Panc1 (cell line): ENCODE measurements around the gene EID3. TPM values are rescaled to one million over a fixed set of nuclear protein-coding genes. Genes with fewer than 3 reads are reported as not detected.

ENCODE experiments used
- ATAC-seq: fragments of 200-7000 bp; cut with Tn5 transposase; 2 replicates; pipeline ENCODE4 v1.9.1; 2020; ENCODE audit warnings: mild to moderate bottlenecking, moderate library complexity
- BruUV-seq: library from RNA; stranded (reverse); fragments of 400-500 nt; replicated peaks from 2 replicates; lab custom pipeline; 2021; lab: Mats Ljungman, UMichigan
- CTCF ChIA-PET: fragments of 300-600 bp; sonication (Branson Sonifier 250); formaldehyde crosslinking; loops from one replicate; lab custom pipeline; 2022; ENCODE audit warnings: antibody characterized with exemption; lab: Charles Lee
- POLR2A ChIA-PET: fragments of 300-600 bp; sonication (Branson Sonifier 250); formaldehyde crosslinking; loops from one replicate; lab custom pipeline; 2022; ENCODE audit warnings: antibody characterized with exemption; lab: Charles Lee
- DNase-seq: peaks from one replicate; pipeline ENCODE4 v3.0.0-alpha.2; 2010; ENCODE audit warnings: low read depth, low spot score
- H3K27ac ChIP-seq: 2 replicates; pipeline ENCODE4 v1.5.1; 2011; ENCODE audit warnings: mild to moderate bottlenecking, low read length, inconsistent platforms
- H3K27me3 ChIP-seq: fragments of 200-500 bp; sonication (Bioruptor generic); 2 replicates; pipeline ENCODE4 v1.6.0; 2014; ENCODE audit warnings: low read length, inconsistent platforms; ENCODE audit not compliant: control insufficient read depth, insufficient read depth
- H3K36me3 ChIP-seq: fragments of 200-500 bp; sonication (Bioruptor generic); 2 replicates; pipeline ENCODE4 v1.5.1; 2014; ENCODE audit warnings: inconsistent platforms, mild to moderate bottlenecking, low read length, moderate library complexity; ENCODE audit not compliant: control insufficient read depth, insufficient read depth
- H3K4me1 ChIP-seq: 2 replicates; pipeline ENCODE4 v1.5.1; 2011; ENCODE audit warnings: inconsistent platforms, mild to moderate bottlenecking, low read length, moderate library complexity; ENCODE audit not compliant: control insufficient read depth, insufficient read depth
- H3K4me3 ChIP-seq, 2 experiments: 2 replicates each; pipeline ENCODE4 v1.5.1; 2011 to 2012; ENCODE audit warnings: low read depth in 2 of 2, low read length in 2 of 2, mild to moderate bottlenecking in 2 of 2, inconsistent platforms in 1 of 2, moderate library complexity in 1 of 2
- H3K9me3 ChIP-seq: fragments of 200-500 bp; sonication (Bioruptor generic); 2 replicates; pipeline ENCODE4 v1.5.1; 2014; ENCODE audit warnings: low read depth, mild to moderate bottlenecking, inconsistent platforms, low read length, moderate library complexity; ENCODE audit not compliant: control insufficient read depth, insufficient read depth
- POLR2AphosphoS5 ChIP-seq: IDR thresholded peaks from 2 replicates; pipeline ENCODE4 v1.6.1; 2012; ENCODE audit warnings: mild to moderate bottlenecking, low read depth, low read length, moderate library complexity
- SIN3A ChIP-seq: IDR thresholded peaks from 2 replicates; pipeline ENCODE4 v1.6.1; 2012; ENCODE audit warnings: low read depth, mild to moderate bottlenecking, low read length, moderate library complexity, borderline replicate concordance; ENCODE audit not compliant: insufficient read depth
- TCF7L2 ChIP-seq: IDR thresholded peaks from 2 replicates; pipeline ENCODE4 v1.6.1; 2011; ENCODE audit warnings: mild to moderate bottlenecking, low read depth, low read length, inconsistent platforms
- in situ Hi-C: cut with HindIII; loops from 2 replicates; pipeline ENCODE4 v1.10.0; 2016; ENCODE audit warnings: low sequenced_read_pairs, low pct_unique_long_range_greater_than_20kb
- intact Hi-C: fragments of 100-400 bp; cut with micrococcal nuclease; formaldehyde crosslinking; loops from one replicate; pipeline ENCODE4 v1.10.0; 2022; ENCODE audit not compliant: unreplicated experiment
- total RNA-seq: library from RNA; stranded (reverse); gene quantifications from one replicate; pipeline ENCODE4 v1.2.1, GENCODE V29; 2021; ENCODE audit not compliant: unreplicated experiment
- TF ChIP-seq, protein P1 (sequence below), 2 experiments: IDR thresholded peaks; 2 replicates each; pipeline ENCODE4 v1.6.1; 2011 to 2012; ENCODE audit warnings: low read depth in 2 of 2, control low read depth in 1 of 2, low read length in 1 of 2, mild to moderate bottlenecking in 1 of 2, moderate library complexity in 1 of 2; ENCODE audit not compliant: insufficient read depth in 1 of 2
- TF ChIP-seq, protein P2 (sequence below): fragments of 450-650 bp; IDR thresholded peaks from 2 replicates; pipeline ENCODE4 v1.5.1; 2017; ENCODE audit warnings: mild to moderate bottlenecking

Gene EID3
- total RNA-seq, 1 experiment from 2014 or later, result 18.5 TPM

DNA sequence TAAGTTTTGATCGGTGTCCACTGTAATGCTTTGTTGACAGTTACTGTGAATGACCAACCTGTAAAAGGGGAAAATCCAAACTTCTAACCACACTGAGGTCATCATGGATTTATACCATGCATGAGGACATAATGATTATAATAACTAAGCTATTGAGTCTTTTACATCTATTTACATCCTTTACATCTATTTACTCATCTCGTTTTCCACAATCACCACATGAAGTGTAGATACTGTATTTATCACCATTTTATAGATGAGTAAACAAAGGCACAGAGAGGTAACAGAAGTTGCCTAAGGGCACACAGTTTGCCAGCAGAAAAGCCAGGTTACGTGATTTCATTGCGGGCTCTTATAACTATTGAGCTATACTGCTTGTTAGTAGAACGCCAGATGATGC, 27.9 kb upstream of the EID3 start:
- TF ChIP-seq SIN3A, result 0 out of 2 replicates have a peak, but pooled peaks have one; percentile 44
- TF ChIP-seq, protein P1, sequence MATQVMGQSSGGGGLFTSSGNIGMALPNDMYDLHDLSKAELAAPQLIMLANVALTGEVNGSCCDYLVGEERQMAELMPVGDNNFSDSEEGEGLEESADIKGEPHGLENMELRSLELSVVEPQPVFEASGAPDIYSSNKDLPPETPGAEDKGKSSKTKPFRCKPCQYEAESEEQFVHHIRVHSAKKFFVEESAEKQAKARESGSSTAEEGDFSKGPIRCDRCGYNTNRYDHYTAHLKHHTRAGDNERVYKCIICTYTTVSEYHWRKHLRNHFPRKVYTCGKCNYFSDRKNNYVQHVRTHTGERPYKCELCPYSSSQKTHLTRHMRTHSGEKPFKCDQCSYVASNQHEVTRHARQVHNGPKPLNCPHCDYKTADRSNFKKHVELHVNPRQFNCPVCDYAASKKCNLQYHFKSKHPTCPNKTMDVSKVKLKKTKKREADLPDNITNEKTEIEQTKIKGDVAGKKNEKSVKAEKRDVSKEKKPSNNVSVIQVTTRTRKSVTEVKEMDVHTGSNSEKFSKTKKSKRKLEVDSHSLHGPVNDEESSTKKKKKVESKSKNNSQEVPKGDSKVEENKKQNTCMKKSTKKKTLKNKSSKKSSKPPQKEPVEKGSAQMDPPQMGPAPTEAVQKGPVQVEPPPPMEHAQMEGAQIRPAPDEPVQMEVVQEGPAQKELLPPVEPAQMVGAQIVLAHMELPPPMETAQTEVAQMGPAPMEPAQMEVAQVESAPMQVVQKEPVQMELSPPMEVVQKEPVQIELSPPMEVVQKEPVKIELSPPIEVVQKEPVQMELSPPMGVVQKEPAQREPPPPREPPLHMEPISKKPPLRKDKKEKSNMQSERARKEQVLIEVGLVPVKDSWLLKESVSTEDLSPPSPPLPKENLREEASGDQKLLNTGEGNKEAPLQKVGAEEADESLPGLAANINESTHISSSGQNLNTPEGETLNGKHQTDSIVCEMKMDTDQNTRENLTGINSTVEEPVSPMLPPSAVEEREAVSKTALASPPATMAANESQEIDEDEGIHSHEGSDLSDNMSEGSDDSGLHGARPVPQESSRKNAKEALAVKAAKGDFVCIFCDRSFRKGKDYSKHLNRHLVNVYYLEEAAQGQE (IDR thresholded peaks at IDR 0.05; ENCODE audit: insufficient read depth in 1 of 2, low read depth in 2 of 2, low read length in 1 of 2), result no peak
- TF ChIP-seq POLR2AphosphoS5, result peak; percentile 75
- TF ChIP-seq TCF7L2, result peak; percentile 96
- TF ChIP-seq, protein P2, sequence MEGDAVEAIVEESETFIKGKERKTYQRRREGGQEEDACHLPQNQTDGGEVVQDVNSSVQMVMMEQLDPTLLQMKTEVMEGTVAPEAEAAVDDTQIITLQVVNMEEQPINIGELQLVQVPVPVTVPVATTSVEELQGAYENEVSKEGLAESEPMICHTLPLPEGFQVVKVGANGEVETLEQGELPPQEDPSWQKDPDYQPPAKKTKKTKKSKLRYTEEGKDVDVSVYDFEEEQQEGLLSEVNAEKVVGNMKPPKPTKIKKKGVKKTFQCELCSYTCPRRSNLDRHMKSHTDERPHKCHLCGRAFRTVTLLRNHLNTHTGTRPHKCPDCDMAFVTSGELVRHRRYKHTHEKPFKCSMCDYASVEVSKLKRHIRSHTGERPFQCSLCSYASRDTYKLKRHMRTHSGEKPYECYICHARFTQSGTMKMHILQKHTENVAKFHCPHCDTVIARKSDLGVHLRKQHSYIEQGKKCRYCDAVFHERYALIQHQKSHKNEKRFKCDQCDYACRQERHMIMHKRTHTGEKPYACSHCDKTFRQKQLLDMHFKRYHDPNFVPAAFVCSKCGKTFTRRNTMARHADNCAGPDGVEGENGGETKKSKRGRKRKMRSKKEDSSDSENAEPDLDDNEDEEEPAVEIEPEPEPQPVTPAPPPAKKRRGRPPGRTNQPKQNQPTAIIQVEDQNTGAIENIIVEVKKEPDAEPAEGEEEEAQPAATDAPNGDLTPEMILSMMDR, result no peak
- in situ Hi-C loops (no loop called here), intact Hi-C loops (no loop called here)
- ChIA-PET CTCF (interaction anchor here (0.9 kb wide), 1 partner anchor 12 kb away, joined by 3 read pairs; no protein-coding TSS in a partner anchor), POLR2A (interaction anchor here (0.7 to 4.1 kb wide), 6 partner anchors 11 to 345 kb away, joined by 3 to 31 read pairs (median 4); no protein-coding TSS in a partner anchor)
- Histone ChIP-seq H3K27ac (peak overlapping the region; percentile 99), H3K4me1 (peaks cover 43% of the 10 kb centered on the region), H3K36me3 (no peaks in the 10 kb centered on the region), H3K9me3 (no peaks in the 10 kb centered on the region), H3K27me3 (no peaks in the 10 kb centered on the region), H3K4me3 (peak overlapping the region; percentile 33 to 57)
- BruUV-seq, result no TSS peak
- ATAC-seq (peak; percentile 81), DNase-seq (no peak)

DNA sequence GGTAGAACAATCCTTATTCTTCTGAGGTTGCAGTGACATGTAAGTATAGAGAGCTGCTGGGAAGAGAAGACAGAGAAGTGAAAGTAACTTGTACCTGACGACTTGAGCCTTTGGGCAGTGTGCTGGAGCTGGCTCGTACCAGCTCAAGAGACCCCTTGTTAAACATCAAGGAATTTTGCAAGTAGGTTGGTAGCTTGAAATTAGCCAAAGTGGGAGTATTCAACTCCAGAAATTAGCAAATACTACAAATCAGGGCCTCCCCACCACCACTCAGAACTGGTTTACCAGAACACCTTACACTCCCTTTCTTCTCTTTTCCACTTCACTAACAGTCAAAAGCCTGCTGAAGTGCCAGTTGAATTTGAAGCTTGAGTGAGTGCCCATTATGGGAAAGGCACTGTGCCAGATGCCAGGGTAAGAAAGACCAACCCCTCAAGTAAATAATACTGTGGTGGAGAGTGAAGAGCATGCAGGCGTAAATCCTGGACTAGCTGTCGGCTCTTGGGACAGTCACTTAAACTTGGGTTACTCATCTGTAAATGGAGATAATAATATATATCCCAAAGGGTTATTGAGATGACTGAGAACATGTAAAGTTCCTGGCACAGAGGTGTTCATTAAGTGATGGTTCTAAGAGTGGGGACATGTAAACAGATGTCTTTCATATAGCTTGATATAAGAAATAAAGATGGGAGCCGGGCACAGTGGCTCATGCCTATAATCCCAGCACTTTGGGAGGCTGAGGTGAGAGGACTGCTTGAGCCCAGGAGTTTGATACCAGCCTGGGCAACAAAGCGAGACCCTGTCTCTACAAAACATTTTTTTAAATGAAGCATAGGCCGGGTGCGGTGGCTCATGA, 27.0 kb upstream of the EID3 start:
- no TSS peak for BruUV-seq
- in situ Hi-C loops, result no loop called here
- TF ChIP-seq, protein P2, result no peak
- TF ChIP-seq TCF7L2 (no peak), POLR2AphosphoS5 (no peak), SIN3A (no peak)
- TF ChIP-seq, protein P1 (IDR thresholded peaks at IDR 0.05; ENCODE audit: insufficient read depth in 1 of 2, low read depth in 2 of 2, low read length in 1 of 2), result no peak
- ChIA-PET CTCF (interaction anchor here (0.7 to 1.8 kb wide), 2 partner anchors 11 to 74 kb away, joined by 4 to 7 read pairs; no protein-coding TSS in a partner anchor), POLR2A (interaction anchor here (0.9 to 4.1 kb wide), 6 partner anchors 10 to 57 kb away, joined by 3 to 31 read pairs (median 3); no protein-coding TSS in a partner anchor)
- Histone ChIP-seq H3K4me1 (peaks cover 43% of the 10 kb centered on the region), H3K36me3 (no peaks in the 10 kb centered on the region), H3K27ac (peak overlapping the region; percentile 99), H3K9me3 (no peaks in the 10 kb centered on the region), H3K27me3 (no peaks in the 10 kb centered on the region), H3K4me3 (peak overlapping the region; percentile 33 to 57)
- ATAC-seq (peak; percentile 68), DNase-seq (no peak)
- intact Hi-C loops, result no loop called here
